Activated CD8-positive, alpha-beta memory T cell treated with anti-CD3 and anti-CD28 coated beads, Interleukin-2, amount 50 U/mL, for 4 hours (primary cell): Measurements from ENCODE around the gene MICA.
A peak's percentile ranks its signal among the peaks of the same experiment; 100 is the strongest.

Source experiments
- DNase-seq: peaks from one replicate; pipeline ENCODE4 v3.0.0-alpha.2; 2020

Gene MICA

GRCh38 chr6:31462026-31462963, 58.9 kb downstream of the MICA start:
- no peak for DNase-seq

- DNase-seq, result peak; percentile 88
Measured at GRCh38 chr6:31462964-31463870, 59.8 kb downstream of the MICA start.

- DNase-seq, result no peak
Measured at GRCh38 chr6:31464252-31465184, 61.1 kb downstream of the MICA start.
